HepG2 (cell line): ENCODE data around the gene AEBP1.

Experiments
- CHD2 ChIP-seq: IDR thresholded peaks from 2 replicates; pipeline ENCODE4 v1.6.1; 2011; ENCODE audit warnings: low read depth, low read length, improper control_type of control experiment
- CTCF ChIP-seq: sonication (generic); formaldehyde crosslinking; IDR thresholded peaks from 2 replicates; pipeline ENCODE4 v1.5.0; 2020; ENCODE audit warnings: mild to moderate bottlenecking, missing genetic modification reagents, moderate library complexity
- HIVEP1 ChIP-seq: sonication (generic); formaldehyde crosslinking; IDR thresholded peaks from 2 replicates; pipeline ENCODE4 v1.4.0; 2020; ENCODE audit warnings: mild to moderate bottlenecking, missing genetic modification reagents
- NR3C1 ChIP-seq: sonication (generic); formaldehyde crosslinking; IDR thresholded peaks from 2 replicates; pipeline ENCODE4 v1.4.0; 2020; ENCODE audit warnings: missing genetic modification reagents
- PHF8 ChIP-seq: sonication (generic); formaldehyde crosslinking; IDR thresholded peaks from 2 replicates; pipeline ENCODE4 v1.5.0; 2020; ENCODE audit warnings: missing genetic modification reagents
- SMC3 ChIP-seq: IDR thresholded peaks from 2 replicates; pipeline ENCODE4 v1.6.1; 2011; ENCODE audit warnings: low read length, improper control_type of control experiment
- TFDP1 ChIP-seq: IDR thresholded peaks from 2 replicates; pipeline ENCODE4 v1.6.1; 2016; ENCODE audit warnings: missing compliant biosample characterization, missing genetic modification reagents, borderline replicate concordance
- TSC22D2 ChIP-seq: sonication (generic); formaldehyde crosslinking; IDR thresholded peaks from 2 replicates; pipeline ENCODE4 v1.5.1; 2020; ENCODE audit warnings: missing genetic modification reagents, mild to moderate bottlenecking, borderline replicate concordance
- ZBTB44 ChIP-seq: sonication (generic); formaldehyde crosslinking; IDR thresholded peaks from 2 replicates; pipeline ENCODE4 v1.4.0; 2020; ENCODE audit warnings: missing genetic modification reagents
- ZFAT ChIP-seq: sonication (generic); formaldehyde crosslinking; conservative IDR thresholded peaks from 2 replicates; pipeline ENCODE4 v1.8.1; 2023; ENCODE audit warnings: missing genetic modification reagents, inconsistent platforms
- ZNF234 ChIP-seq: sonication (generic); formaldehyde crosslinking; conservative IDR thresholded peaks from 2 replicates; pipeline ENCODE4 v1.5.1; 2020; ENCODE audit warnings: mild to moderate bottlenecking, missing genetic modification reagents

GRCh38 chr7:44148961-44149536, 44.9 kb downstream of the AEBP1 start:
- TF ChIP-seq NR3C1 (CRISPR knock-in tag) (no peak), HIVEP1 (no peak), PHF8 (CRISPR knock-in tag) (no peak), ZFAT (CRISPR knock-in tag) (no peak), SMC3 (no peak), CTCF (CRISPR knock-in tag) (no peak), CHD2 (no peak), ZNF234 (CRISPR knock-in tag) (no peak), ZBTB44 (CRISPR knock-in tag) (no peak), TSC22D2 (CRISPR knock-in tag) (no peak), TFDP1 (CRISPR knock-in tag) (no peak)
